Measurements from ENCODE around the gene ELMO1. TPM values are rescaled to one million over a fixed set of nuclear protein-coding genes. Genes with fewer than 3 reads are reported as not detected.
A peak's percentile ranks its signal among the peaks of the same experiment; 100 is the strongest.

The ELMO1 gene
- total and polyA plus RNA-seq, 2 experiments from 2014 or later: 19.7 to 28.7 TPM

GRCh38 chr7:37031571-37032257, 416.9 kb downstream of the ELMO1 start:
- Histone ChIP-seq H3K27me3 (no peaks in the 10 kb centered on the region), H3K9me2 (replicated peaks; ENCODE audit: insufficient read depth) (no peaks in the 10 kb centered on the region), H3K9me3 (ENCODE audit: low read depth) (no peaks in the 10 kb centered on the region), H3K4me1 (ENCODE audit: insufficient read depth) (peaks cover 17% of the 10 kb centered on the region), H2AFZ (no peak overlapping the region), H3K27ac (peak overlapping the region; percentile 83), H3K79me2 (no peaks in the 10 kb centered on the region), H3K4me3 (no peak overlapping the region), H4K20me1 (ENCODE audit: insufficient read depth, poor library complexity, severe bottlenecking) (no peaks in the 10 kb centered on the region), H3K36me3 (replicated peaks; ENCODE audit: insufficient read depth, low read depth) (no peaks in the 10 kb centered on the region), H3K4me2 (peak overlapping the region; percentile 30)
- TF ChIP-seq EZH2 (IDR thresholded peaks at IDR 0.05; ENCODE audit: borderline replicate concordance): no peak
- WGBS (ENCODE audit: low lambda C conversion rate, missing lambda C conversion rate): 35% methylated on average over 9 of the region's 9 CpGs
- DNase-seq (ENCODE audit: low spot score): peak; percentile 93

GRCh38 chr7:37028909-37029440, 419.7 kb downstream of the ELMO1 start:
- Histone ChIP-seq H2AFZ (no peak overlapping the region), H3K4me2 (no peak overlapping the region), H3K9me3 (ENCODE audit: low read depth) (no peaks in the 10 kb centered on the region), H3K36me3 (replicated peaks; ENCODE audit: insufficient read depth, low read depth) (no peaks in the 10 kb centered on the region), H3K4me1 (ENCODE audit: insufficient read depth) (peaks cover 17% of the 10 kb centered on the region), H3K9me2 (replicated peaks; ENCODE audit: insufficient read depth) (no peaks in the 10 kb centered on the region), H3K27ac (no peak overlapping the region), H3K27me3 (no peaks in the 10 kb centered on the region), H3K79me2 (no peaks in the 10 kb centered on the region), H3K4me3 (no peak overlapping the region), H4K20me1 (ENCODE audit: insufficient read depth, poor library complexity, severe bottlenecking) (no peaks in the 10 kb centered on the region)
- WGBS (ENCODE audit: low lambda C conversion rate, missing lambda C conversion rate): 77% methylated on average over 5 of the region's 5 CpGs
- TF ChIP-seq CTCF (IDR thresholded peaks at IDR 0.05; ENCODE audit: poor library complexity) (no peak), EZH2phosphoT487 (IDR thresholded peaks at IDR 0.05; ENCODE audit: low read depth, severe bottlenecking, unreplicated experiment) (no peak), EZH2 (IDR thresholded peaks at IDR 0.05; ENCODE audit: borderline replicate concordance) (no peak)
- DNase-seq (ENCODE audit: low spot score): no peak

GRCh38 chr7:37027557-37028341, 420.9 kb downstream of the ELMO1 start:
- Histone ChIP-seq H3K4me3 (no peak overlapping the region), H3K9me2 (replicated peaks; ENCODE audit: insufficient read depth) (no peaks in the 10 kb centered on the region), H3K27ac (no peak overlapping the region), H3K4me1 (ENCODE audit: insufficient read depth) (peaks cover 17% of the 10 kb centered on the region), H4K20me1 (ENCODE audit: insufficient read depth, poor library complexity, severe bottlenecking) (no peaks in the 10 kb centered on the region), H3K36me3 (replicated peaks; ENCODE audit: insufficient read depth, low read depth) (no peaks in the 10 kb centered on the region), H3K4me2 (no peak overlapping the region), H3K79me2 (no peaks in the 10 kb centered on the region), H3K27me3 (no peaks in the 10 kb centered on the region), H3K9me3 (ENCODE audit: low read depth) (no peaks in the 10 kb centered on the region), H2AFZ (no peak overlapping the region)
- TF ChIP-seq EZH2phosphoT487 (IDR thresholded peaks at IDR 0.05; ENCODE audit: low read depth, severe bottlenecking, unreplicated experiment) (no peak), CTCF (IDR thresholded peaks at IDR 0.05; ENCODE audit: poor library complexity) (no peak), EZH2 (IDR thresholded peaks at IDR 0.05; ENCODE audit: borderline replicate concordance) (no peak)
- no peak for DNase-seq (ENCODE audit: low spot score)
- 88% methylated on average over 6 of the region's 6 CpGs for WGBS (ENCODE audit: low lambda C conversion rate, missing lambda C conversion rate)

- DNase-seq (ENCODE audit: low spot score): no peak
- Histone ChIP-seq H2AFZ (no peak overlapping the region), H3K27ac (no peak overlapping the region), H3K4me3 (no peak overlapping the region), H3K4me2 (no peak overlapping the region), H3K79me2 (no peaks in the 10 kb centered on the region), H3K9me2 (replicated peaks; ENCODE audit: insufficient read depth) (no peaks in the 10 kb centered on the region), H3K36me3 (replicated peaks; ENCODE audit: insufficient read depth, low read depth) (no peaks in the 10 kb centered on the region), H3K27me3 (no peaks in the 10 kb centered on the region), H3K9me3 (ENCODE audit: low read depth) (no peaks in the 10 kb centered on the region), H4K20me1 (ENCODE audit: insufficient read depth, poor library complexity, severe bottlenecking) (no peaks in the 10 kb centered on the region), H3K4me1 (ENCODE audit: insufficient read depth) (peaks cover 10% of the 10 kb centered on the region)
- TF ChIP-seq EZH2 (IDR thresholded peaks at IDR 0.05; ENCODE audit: borderline replicate concordance) (no peak), EZH2phosphoT487 (IDR thresholded peaks at IDR 0.05; ENCODE audit: low read depth, severe bottlenecking, unreplicated experiment) (no peak), CTCF (IDR thresholded peaks at IDR 0.05; ENCODE audit: poor library complexity) (no peak)
- WGBS (ENCODE audit: low lambda C conversion rate, missing lambda C conversion rate): 89% methylated on average over 1 of the region's 1 CpG
Observed at GRCh38 chr7:37027104-37027503, 421.6 kb downstream of the ELMO1 start.

All from hepatocyte (in vitro differentiated cells).